ENCODE data around the gene C20orf173. TPM values are rescaled to one million over a fixed set of nuclear protein-coding genes. Genes with fewer than 3 reads are reported as not detected.

The C20orf173 gene
- total RNA-seq, 1 experiment from 2014 or later, result not detected

- Histone ChIP-seq H3K36me3 (replicated peaks; ENCODE audit: control insufficient read depth, insufficient read depth, low read length) (peaks cover 36% of the 10 kb centered on the region), H3K4me3 (ENCODE audit: insufficient read depth, low read depth, low read length) (no peak overlapping the region), H3K27me3 (ENCODE audit: control insufficient read depth, insufficient read depth, low read length) (no peaks in the 10 kb centered on the region)
- no peak for DNase-seq
Measured at GRCh38 chr20:35479798-35480197, 49.7 kb downstream of the C20orf173 start.

GRCh38 chr20:35478804-35479472 is 50.5 kb downstream of the C20orf173 start:
- peaks cover 40% of the 10 kb centered on the region for H3K36me3 ChIP-seq (replicated peaks; ENCODE audit: control insufficient read depth, insufficient read depth, low read length)
- no peaks in the 10 kb centered on the region for H3K27me3 ChIP-seq (ENCODE audit: control insufficient read depth, insufficient read depth, low read length)
- peak; percentile 53 for DNase-seq
- no peak overlapping the region for H3K4me3 ChIP-seq (ENCODE audit: insufficient read depth, low read depth, low read length)

Other genes starting within 250 kb of the C20orf173 start
- gene EIF6, start 244.9 kb downstream of the C20orf173 start, total RNA-seq (2014; rRNA removed; shearing (Covaris generic)), result 212 and 246 TPM in 2 replicates
- not detected in 2 replicates for gene FAM83C, start 237.2 kb downstream of the C20orf173 start, total RNA-seq (2014; rRNA removed; shearing (Covaris generic))
- 48.2 and 49.5 TPM in 2 replicates for gene UQCC1, start 117.7 kb downstream of the C20orf173 start, total RNA-seq (2014; rRNA removed; shearing (Covaris generic))
- gene GDF5, start 91.4 kb downstream of the C20orf173 start, total RNA-seq (2014; rRNA removed; shearing (Covaris generic)), result 0.03 TPM in 1 of 2 replicates, not detected in the other
- 18.9 and 39.1 TPM in 2 replicates for gene CEP250, start 74.1 kb downstream of the C20orf173 start, total RNA-seq (2014; rRNA removed; shearing (Covaris generic))
- gene ERGIC3, start 12.4 kb upstream of the C20orf173 start, total RNA-seq (2014; rRNA removed; shearing (Covaris generic)), result 191 and 213 TPM in 2 replicates
- gene SPAG4, start 86.2 kb upstream of the C20orf173 start, total RNA-seq (2014; rRNA removed; shearing (Covaris generic)), result 6.1 and 8.0 TPM in 2 replicates
- gene CPNE1, start 135.2 kb upstream of the C20orf173 start, total RNA-seq (2014; rRNA removed; shearing (Covaris generic)), result 108 and 126 TPM in 2 replicates
- gene RBM12, start 135.2 kb upstream of the C20orf173 start, total RNA-seq (2014; rRNA removed; shearing (Covaris generic)), result 49.5 and 50.0 TPM in 2 replicates
- gene NFS1, start 169.7 kb upstream of the C20orf173 start, total RNA-seq (2014; rRNA removed; shearing (Covaris generic)), result 60.6 and 83.2 TPM in 2 replicates
- 235 and 279 TPM in 2 replicates for gene ROMO1, start 169.8 kb upstream of the C20orf173 start, total RNA-seq (2014; rRNA removed; shearing (Covaris generic))
- gene RBM39, start 212.6 kb upstream of the C20orf173 start, total RNA-seq (2014; rRNA removed; shearing (Covaris generic)), result 181 and 224 TPM in 2 replicates
- gene PHF20, start 242.4 kb upstream of the C20orf173 start, total RNA-seq (2014; rRNA removed; shearing (Covaris generic)), result 31.2 and 37.1 TPM in 2 replicates

Measured in H7 (cell line).